RWPE1 (cell line): ENCODE data around the gene IFTAP.

ENCODE experiments used
- CTCF ChIA-PET: fragments of 350-600 bp; sonication (Branson Sonifier 250); formaldehyde crosslinking; extraction: SDS; loops from one replicate; lab custom pipeline; 2021; lab: Yijun Ruan, JAX
- POLR2A ChIA-PET: fragments of 400-600 bp; formaldehyde crosslinking; extraction: SDS; loops from one replicate; lab custom pipeline; 2020; ENCODE audit warnings: antibody characterized with exemption; ENCODE audit not compliant: low non-redundant PET; lab: Yijun Ruan, JAX
- DNase-seq: peaks from one replicate; pipeline ENCODE4 v3.0.0; 2012; ENCODE audit warnings: low spot score
- H3K27ac ChIP-seq: fragments of 450-650 bp; 2 replicates; pipeline ENCODE4 v1.5.1; 2017
- CTCF ChIP-seq: fragments of 450-650 bp; conservative IDR thresholded peaks from 2 replicates; pipeline ENCODE4 v1.5.1; 2017; ENCODE audit warnings: low read depth, mild to moderate bottlenecking

The IFTAP gene

DNA sequence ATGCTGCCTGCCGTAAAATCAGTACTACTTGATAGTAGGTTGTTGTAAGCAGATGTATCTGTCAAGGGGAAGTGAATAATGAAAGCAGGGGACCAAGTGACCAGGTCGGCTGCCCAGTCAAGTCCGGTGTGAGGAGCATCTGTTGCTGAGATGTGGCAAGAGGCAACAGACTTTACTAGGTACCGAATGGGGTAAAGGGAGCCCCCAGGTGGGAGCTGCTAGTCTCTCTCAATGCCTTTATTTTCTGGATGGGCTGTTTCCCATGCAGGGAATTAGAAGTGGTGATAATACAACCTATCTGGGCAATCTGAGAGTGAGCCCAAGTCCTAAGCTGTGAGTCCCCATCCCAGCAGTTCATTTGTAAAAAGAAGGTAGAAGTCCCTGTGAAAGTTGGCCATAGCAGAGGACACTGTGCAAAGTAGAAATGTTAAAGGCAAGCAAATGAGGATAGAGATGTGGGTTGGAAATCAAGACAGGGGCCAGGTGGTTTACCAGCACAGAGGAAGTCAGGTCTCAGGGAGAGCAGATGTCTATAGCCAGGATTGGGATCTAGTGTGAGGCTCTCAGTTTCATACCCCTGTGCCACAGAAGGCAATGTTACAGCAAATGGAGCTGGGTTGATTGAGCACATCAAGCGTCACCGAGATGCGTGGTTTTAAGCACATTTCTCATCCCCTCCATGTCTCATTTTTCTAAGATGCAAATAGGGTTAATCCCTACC lies 94.4 kb downstream of the IFTAP start:
- ChIA-PET POLR2A (no interaction called here), CTCF (interaction anchor here (0.6 kb wide), 1 partner anchor 12 kb away, joined by 3 read pairs; no protein-coding TSS in a partner anchor)
- DNase-seq: no peak
- no peak for TF ChIP-seq CTCF
- H3K27ac ChIP-seq: no peak overlapping the region

- CTCF ChIA-PET: interaction anchor here (0.6 kb wide), 1 partner anchor 12 kb away, joined by 3 read pairs; no protein-coding TSS in a partner anchor
- no peak overlapping the region for H3K27ac ChIP-seq
- TF ChIP-seq CTCF: no peak
- POLR2A ChIA-PET: no interaction called here
- DNase-seq: no peak
Measured at GRCh38 chr11:36689442-36689841, 95.1 kb downstream of the IFTAP start.

- no peak for DNase-seq
- TF ChIP-seq CTCF: no peak
- ChIA-PET CTCF (interaction anchor here (0.6 to 1.2 kb wide), 3 partner anchors 10 to 89 kb away, joined by 3 to 4 read pairs (median 4); no protein-coding TSS in a partner anchor), POLR2A (no interaction called here)
- H3K27ac ChIP-seq: no peak overlapping the region
Measured at GRCh38 chr11:36692704-36693103, 98.4 kb downstream of the IFTAP start.

GRCh38 chr11:36693139-36693843 lies 99.0 kb downstream of the IFTAP start:
- CTCF ChIA-PET: interaction anchor here (0.6 to 1.2 kb wide), 3 partner anchors 9 to 88 kb away, joined by 3 to 4 read pairs (median 4); no protein-coding TSS in a partner anchor
- no peak overlapping the region for H3K27ac ChIP-seq
- TF ChIP-seq CTCF: no peak
- POLR2A ChIA-PET: no interaction called here
- DNase-seq: no peak

DNA sequence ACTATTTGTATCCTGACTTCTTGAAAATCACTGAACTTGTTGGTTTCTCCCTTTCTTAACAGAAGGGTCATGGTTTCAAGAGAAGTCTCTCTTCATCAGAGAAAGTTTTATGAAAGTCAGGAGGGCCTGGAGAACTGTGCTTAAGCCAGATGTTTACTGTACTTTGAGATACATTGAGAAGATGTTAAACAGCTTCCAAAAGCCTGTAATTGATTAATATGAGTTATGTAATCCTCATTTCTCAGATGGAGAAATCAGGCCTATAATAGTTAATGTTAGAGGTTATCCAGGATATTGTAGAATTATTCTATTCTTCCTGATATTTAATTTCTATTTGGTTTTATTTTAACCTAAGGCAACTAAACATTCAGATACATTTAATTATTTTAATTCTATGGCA lies 100.8 kb downstream of the IFTAP start:
- no peak for TF ChIP-seq CTCF
- ChIA-PET POLR2A (no interaction called here), CTCF (no interaction called here)
- H3K27ac ChIP-seq: no peak overlapping the region
- no peak for DNase-seq

DNA sequence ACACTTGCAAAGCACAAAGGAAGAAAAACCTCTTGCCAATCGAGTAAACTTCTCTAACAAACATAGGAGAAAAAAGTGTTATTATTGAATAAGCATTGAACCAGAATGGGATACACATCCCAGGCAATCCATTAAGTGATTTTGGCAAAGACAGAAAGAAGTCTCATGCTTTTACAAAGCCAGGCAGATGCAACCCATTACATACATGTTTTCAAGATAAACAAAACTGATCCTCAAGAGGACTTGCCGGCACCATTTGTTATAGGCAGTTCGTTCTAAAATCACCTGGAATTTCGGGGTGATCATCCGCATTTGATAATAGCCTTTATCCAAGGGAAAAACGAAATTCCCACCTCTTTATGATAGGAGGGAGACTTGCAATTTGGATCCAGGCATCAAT lies 101.3 kb downstream of the IFTAP start:
- TF ChIP-seq CTCF: no peak
- CTCF ChIA-PET: interaction anchor here (0.6 kb wide), 1 partner anchor 22 kb away, joined by 7 read pairs; no protein-coding TSS in a partner anchor
- no peak overlapping the region for H3K27ac ChIP-seq
- no peak for DNase-seq
- POLR2A ChIA-PET: no interaction called here
